IMR-90 (cell line): ENCODE data around the gene PMEPA1. TPM values are rescaled to one million over a fixed set of nuclear protein-coding genes. Genes with fewer than 3 reads are reported as not detected.
"Not testable (repeated sequence)": the region's sequence is repeated elsewhere in the genome, so short reads cannot be mapped to it uniquely, and the experiment has no call there.

Experiments used
- ATAC-seq: fragments of 200-7000 bp; cut with Tn5 transposase; 2 replicates; pipeline ENCODE4 v1.9.1; 2020; ENCODE audit warnings: low read depth, mild to moderate bottlenecking, moderate library complexity
- BruUV-seq: library from RNA; stranded (reverse); fragments of 400-500 nt; replicated peaks from 2 replicates; lab custom pipeline; 2021; lab: Mats Ljungman, UMichigan
- CTCF ChIA-PET: fragments of 300-600 bp; formaldehyde crosslinking; extraction: SDS; loops from one replicate; lab custom pipeline; 2021; ENCODE audit warnings: antibody characterized with exemption; lab: Yijun Ruan, JAX
- POLR2A ChIA-PET: fragments of 300-600 bp; sonication (Branson Sonifier 250); formaldehyde crosslinking; loops from one replicate; lab custom pipeline; 2022; ENCODE audit warnings: antibody characterized with exemption; ENCODE audit not compliant: unreplicated experiment; lab: Charles Lee
- DNase-seq: peaks from one replicate; pipeline ENCODE4 v3.0.0; 2013
- H2AFZ ChIP-seq: replicated peaks from 2 replicates; pipeline ENCODE3; 2013; ENCODE audit warnings: low read length, mild to moderate bottlenecking; ENCODE audit not compliant: poor library complexity
- H2AK5ac ChIP-seq: 2 replicates; pipeline ENCODE4 v1.6.1; 2013; ENCODE audit warnings: low read depth, low read length, inconsistent platforms
- H2AK9ac ChIP-seq: replicated peaks from 2 replicates; pipeline ENCODE3; 2013; ENCODE audit warnings: mild to moderate bottlenecking, low read depth, low read length, moderate library complexity; ENCODE audit not compliant: poor library complexity
- H2BK120ac ChIP-seq: 2 replicates; pipeline ENCODE4 v1.6.1; 2013; ENCODE audit warnings: low read depth, low read length, inconsistent platforms
- H2BK15ac ChIP-seq: 3 replicates; pipeline ENCODE4 v1.6.1; 2013; ENCODE audit warnings: low read depth, low read length, inconsistent platforms
- H2BK20ac ChIP-seq: 2 replicates; pipeline ENCODE4 v1.6.1; 2013; ENCODE audit warnings: low read depth, mild to moderate bottlenecking, inconsistent platforms, low read length, moderate library complexity
- H2BK5ac ChIP-seq: 2 replicates; pipeline ENCODE4 v1.6.1; 2013; ENCODE audit warnings: mild to moderate bottlenecking, low read depth, low read length, inconsistent platforms; ENCODE audit not compliant: poor library complexity, severe bottlenecking
- H3K14ac ChIP-seq: replicated peaks from 2 replicates; pipeline ENCODE4 v1.6.1; 2013; ENCODE audit warnings: low read depth, low read length, inconsistent platforms
- H3K18ac ChIP-seq: 2 replicates; pipeline ENCODE4 v1.6.1; 2013; ENCODE audit warnings: low read depth, low read length, control low read depth
- H3K23ac ChIP-seq: 2 replicates; pipeline ENCODE4 v1.6.1; 2013; ENCODE audit warnings: low read depth, low read length, inconsistent platforms
- H3K27ac ChIP-seq: 2 replicates; pipeline ENCODE4 v1.5.1; 2013; ENCODE audit warnings: mild to moderate bottlenecking, control low read depth, low read length; ENCODE audit not compliant: insufficient read depth
- H3K27me3 ChIP-seq: 2 replicates; pipeline ENCODE4 v1.6.1; 2013; ENCODE audit warnings: low read length; ENCODE audit not compliant: control insufficient read depth, insufficient read depth
- H3K36me3 ChIP-seq: 2 replicates; pipeline ENCODE4 v1.6.1; 2013; ENCODE audit warnings: low read length, mixed read lengths; ENCODE audit not compliant: control insufficient read depth, insufficient read depth
- H3K4ac ChIP-seq: 2 replicates; pipeline ENCODE4 v1.6.1; 2013; ENCODE audit warnings: low read depth, low read length, inconsistent platforms
- H3K4me1 ChIP-seq: 2 replicates; pipeline ENCODE4 v1.6.1; 2013; ENCODE audit warnings: low read length, mixed read lengths; ENCODE audit not compliant: control insufficient read depth, insufficient read depth
- H3K4me2 ChIP-seq: 2 replicates; pipeline ENCODE4 v1.6.1; 2013; ENCODE audit warnings: low read depth, mild to moderate bottlenecking, control low read depth, low read length, moderate library complexity
- H3K4me3 ChIP-seq: 2 replicates; pipeline ENCODE4 v1.5.1; 2013; ENCODE audit warnings: low read depth, mild to moderate bottlenecking, control low read depth, low read length, moderate library complexity; ENCODE audit not compliant: insufficient read depth
- H3K56ac ChIP-seq: 2 replicates; pipeline ENCODE4 v1.6.1; 2013; ENCODE audit warnings: low read length, inconsistent platforms; ENCODE audit not compliant: insufficient read depth; ENCODE audit errors: extremely low read depth
- H3K79me1 ChIP-seq, 2 experiments: 2 replicates each; pipeline ENCODE4 v1.6.1; 2013; ENCODE audit warnings: low read length in 2 of 2, inconsistent platforms in 1 of 2, low read depth in 1 of 2
- H3K9ac ChIP-seq: 2 replicates; pipeline ENCODE4 v1.6.1; 2013; ENCODE audit warnings: low read depth, low read length, control low read depth
- H3K9me1 ChIP-seq: 2 replicates; pipeline ENCODE4 v1.6.1; 2013; ENCODE audit warnings: low read length, inconsistent platforms; ENCODE audit not compliant: insufficient read depth
- H3K9me3 ChIP-seq: 2 replicates; pipeline ENCODE4 v1.6.1; 2013; ENCODE audit warnings: low read length; ENCODE audit not compliant: control insufficient read depth, insufficient read depth
- H4K20me1 ChIP-seq: 2 replicates; pipeline ENCODE4 v1.6.1; 2013; ENCODE audit warnings: low read length, inconsistent platforms; ENCODE audit not compliant: insufficient read depth
- H4K5ac ChIP-seq: 2 replicates; pipeline ENCODE4 v1.6.1; 2013; ENCODE audit warnings: mild to moderate bottlenecking, low read depth, low read length, control low read depth
- H4K8ac ChIP-seq, 2 experiments: 2 replicates each; pipeline ENCODE4 v1.6.1; 2013; ENCODE audit warnings: low read depth in 2 of 2, low read length in 2 of 2, control low read depth in 1 of 2, inconsistent platforms in 1 of 2
- H4K91ac ChIP-seq: 2 replicates; pipeline ENCODE4 v1.6.1; 2013; ENCODE audit warnings: low read depth, low read length, inconsistent platforms; ENCODE audit not compliant: insufficient read depth
- MXI1 ChIP-seq: IDR thresholded peaks from 2 replicates; pipeline ENCODE4 v1.6.1; 2012; ENCODE audit warnings: low read depth, mild to moderate bottlenecking, low read length, moderate library complexity, borderline replicate concordance
- WGBS, 2 experiments: methylation state at CpG; one replicate each; pipeline versions ENCODE4 v1.1.5 to v1.1.7; 2013; ENCODE audit warnings: missing lambda C conversion rate in 2 of 2; ENCODE audit not compliant: insufficient read length in 1 of 2; ENCODE audit errors: extremely low coverage in 2 of 2; 5-methylcytosine and 5-hydroxymethylcytosine counted together
- dilution Hi-C: fragments of 300-500 bp; cut with HindIII; formaldehyde crosslinking; loops from one replicate; pipeline ENCODE4 v1.14.3; 2018; ENCODE audit warnings: low sequenced_read_pairs; ENCODE audit not compliant: unreplicated experiment
- in situ Hi-C: fragments of 300-500 bp; cut with MboI; formaldehyde crosslinking; loops from 3 replicates; pipeline ENCODE4 v1.14.3; 2019; ENCODE audit warnings: low sequenced_read_pairs, inconsistent platforms, mixed read lengths
- intact Hi-C: fragments of 100-400 bp; cut with micrococcal nuclease; formaldehyde crosslinking; loops from 2 replicates; pipeline ENCODE4 v1.10.0; 2022
- polyA plus RNA-seq, 3 experiments: library from polyadenylated mRNA; depleted of rRNA; stranded (reverse); fragments of >200 nt; gene quantifications; 2 replicates each; pipeline ENCODE4 v1.2.3, GENCODE V29; 2012; ENCODE audit warnings: low replicate concordance in 1 of 3
- total RNA-seq: library from RNA; depleted of rRNA; stranded (reverse); fragments of >200 nt; gene quantifications from 2 replicates; pipeline ENCODE4 v1.2.3, GENCODE V29; 2012

Gene PMEPA1
- total and polyA plus RNA-seq, 2 of the 4 experiments (the other 2 are of a cell fraction) = 2.0 to 6.9 TPM

- ChIA-PET CTCF (no interaction called here), POLR2A (no interaction called here)
- BruUV-seq = no TSS peak
- Histone ChIP-seq H2BK5ac (no peak overlapping the region), H2BK120ac (no peak overlapping the region), H3K27me3 (peaks cover 3% of the 10 kb centered on the region), H3K9me3 (peaks cover under 1% of the 10 kb centered on the region; the same call in 1 of the 2 replicates), H3K36me3 (no peaks in the 10 kb centered on the region), H4K20me1 (no peaks in the 10 kb centered on the region), H2AK5ac (no peak overlapping the region), H3K4me2 (no peak overlapping the region), H4K91ac (no peak overlapping the region), H4K5ac (no peak overlapping the region), H3K18ac (no peak overlapping the region), H3K27ac (no peak overlapping the region), H2AK9ac (no peak overlapping the region), H3K4ac (no peak overlapping the region), H3K23ac (no peak overlapping the region), H3K4me3 (no peak overlapping the region), H2BK15ac (no peak overlapping the region), H3K79me1 (no peaks in the 10 kb centered on the region), H2BK20ac (no peak overlapping the region), H2AFZ (no peak overlapping the region), H3K9me1 (no peaks in the 10 kb centered on the region), H3K4me1 (peaks cover 4% of the 10 kb centered on the region; the same call in 1 of the 2 replicates), H3K9ac (no peak overlapping the region), H3K14ac (no peak overlapping the region), H4K8ac (no peak overlapping the region), H3K56ac (no peak overlapping the region)
- dilution Hi-C loops = no loop called here
- TF ChIP-seq MXI1 = no peak
- intact Hi-C loops = no loop called here
- ATAC-seq (no peak), DNase-seq (no peak)
- WGBS, 2 experiments = 40% methylated on average over 1 of the region's 4 CpGs; no CpG with 5 or more reads in 1 of the 2 experiments
- in situ Hi-C loops = no loop called here
Measured at GRCh38 chr20:57630061-57630460, 79.8 kb downstream of the PMEPA1 start.

GRCh38 chr20:57629491-57629901 lies 80.3 kb downstream of the PMEPA1 start:
- H3K4me3 ChIP-seq, H3K23ac ChIP-seq, H2AK5ac ChIP-seq, H4K20me1 ChIP-seq, H2BK20ac ChIP-seq, H4K5ac ChIP-seq, intact Hi-C loops, H2BK5ac ChIP-seq, H3K9me1 ChIP-seq, H3K18ac ChIP-seq, H3K27me3 ChIP-seq, in situ Hi-C loops, H2AK9ac ChIP-seq, H3K27ac ChIP-seq, H3K4me1 ChIP-seq, DNase-seq, H3K9ac ChIP-seq, BruUV-seq, CTCF ChIA-PET, dilution Hi-C loops, H2AFZ ChIP-seq, H4K8ac ChIP-seq, H4K91ac ChIP-seq, H3K9me3 ChIP-seq, H3K56ac ChIP-seq, H2BK120ac ChIP-seq, ATAC-seq, H3K14ac ChIP-seq, H3K4me2 ChIP-seq, H2BK15ac ChIP-seq, H3K79me1 ChIP-seq, H3K36me3 ChIP-seq, POLR2A ChIA-PET, H3K4ac ChIP-seq: not testable (repeated sequence)
- WGBS, 2 experiments = 100% methylated on average over 2 of the region's 9 CpGs; no CpG with 5 or more reads in 1 of the 2 experiments
